WTC11 (cell line): ENCODE data around the gene NHS.

ENCODE experiments used
- CTCF ChIP-seq: fragments of 200-600 bp; IDR thresholded peaks from 2 replicates; pipeline ENCODE4 v1.8.0; 2022; ENCODE audit warnings: antibody characterized with exemption
- ESRRA ChIP-seq: sonication (generic); formaldehyde crosslinking; IDR thresholded peaks from 2 replicates; pipeline ENCODE4 v1.8.1; 2022; ENCODE audit warnings: mild to moderate bottlenecking, missing genetic modification reagents, borderline replicate concordance
- IRF2 ChIP-seq: sonication (generic); formaldehyde crosslinking; IDR thresholded peaks from 2 replicates; pipeline ENCODE4 v1.8.0; 2022; ENCODE audit warnings: low read depth, missing genetic modification reagents, borderline replicate concordance
- SMAD3 ChIP-seq: sonication (generic); formaldehyde crosslinking; IDR thresholded peaks from 2 replicates; pipeline ENCODE4 v1.8.0; 2022; ENCODE audit warnings: missing genetic modification reagents, mild to moderate bottlenecking, borderline replicate concordance
- USF1 ChIP-seq: sonication (generic); formaldehyde crosslinking; IDR thresholded peaks from 2 replicates; pipeline ENCODE4 v1.8.0; 2022; ENCODE audit warnings: mild to moderate bottlenecking, missing genetic modification reagents

- TF ChIP-seq CTCF (no peak), USF1 (no peak), IRF2 (no peak), SMAD3 (CRISPR knock-in tag) (no peak), ESRRA (no peak)
Measured at GRCh38 chrX:17395154-17395553, 20.2 kb downstream of the NHS start.
